Measurements from ENCODE around the gene SOBP. TPM values are rescaled to one million over a fixed set of nuclear protein-coding genes. Genes with fewer than 3 reads are reported as not detected.

The SOBP gene, protein sequence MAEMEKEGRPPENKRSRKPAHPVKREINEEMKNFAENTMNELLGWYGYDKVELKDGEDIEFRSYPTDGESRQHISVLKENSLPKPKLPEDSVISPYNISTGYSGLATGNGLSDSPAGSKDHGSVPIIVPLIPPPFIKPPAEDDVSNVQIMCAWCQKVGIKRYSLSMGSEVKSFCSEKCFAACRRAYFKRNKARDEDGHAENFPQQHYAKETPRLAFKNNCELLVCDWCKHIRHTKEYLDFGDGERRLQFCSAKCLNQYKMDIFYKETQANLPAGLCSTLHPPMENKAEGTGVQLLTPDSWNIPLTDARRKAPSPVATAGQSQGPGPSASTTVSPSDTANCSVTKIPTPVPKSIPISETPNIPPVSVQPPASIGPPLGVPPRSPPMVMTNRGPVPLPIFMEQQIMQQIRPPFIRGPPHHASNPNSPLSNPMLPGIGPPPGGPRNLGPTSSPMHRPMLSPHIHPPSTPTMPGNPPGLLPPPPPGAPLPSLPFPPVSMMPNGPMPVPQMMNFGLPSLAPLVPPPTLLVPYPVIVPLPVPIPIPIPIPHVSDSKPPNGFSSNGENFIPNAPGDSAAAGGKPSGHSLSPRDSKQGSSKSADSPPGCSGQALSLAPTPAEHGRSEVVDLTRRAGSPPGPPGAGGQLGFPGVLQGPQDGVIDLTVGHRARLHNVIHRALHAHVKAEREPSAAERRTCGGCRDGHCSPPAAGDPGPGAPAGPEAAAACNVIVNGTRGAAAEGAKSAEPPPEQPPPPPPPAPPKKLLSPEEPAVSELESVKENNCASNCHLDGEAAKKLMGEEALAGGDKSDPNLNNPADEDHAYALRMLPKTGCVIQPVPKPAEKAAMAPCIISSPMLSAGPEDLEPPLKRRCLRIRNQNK
- total RNA-seq: 0.44 and 1.9 TPM in 2 replicates

GRCh38 chr6:107489636-107490565 is at the start of gene SOBP:
SOBP (plus strand) TSS chr6:107490117; CDS start chr6:107490617, 500 bp downstream.

GRCh38 chr6:107459283-107460082 is 30.4 kb upstream of the SOBP start, which contains the start of gene PDSS2:
PDSS2 (minus strand) TSS chr6:107459564; CDS start chr6:107459285, 279 bp downstream.

Other genes starting within 250 kb of the SOBP start
- 6.1 and 12.0 TPM in 2 replicates for gene PDSS2, start 30.6 kb upstream of the SOBP start, total RNA-seq